Measurements from ENCODE around the gene IPO4.

- no peak for TF ChIP-seq CTCF (IDR thresholded peaks at IDR 0.05)
- TF ChIP-seq ZFX (IDR thresholded peaks at IDR 0.05; ENCODE audit: borderline replicate concordance): no peak
Measured at GRCh38 chr14:24235804-24236688, 47.4 kb upstream of the IPO4 start.

All from 22Rv1 (cell line).